Kidney (tissue), 14 donors: ENCODE measurements around the gene PLCH2. TPM values are rescaled to one million over a fixed set of nuclear protein-coding genes. Genes with fewer than 3 reads are reported as not detected.

Experiments
- DNase-seq, 5 donors: peaks; one replicate each; pipeline ENCODE4 v3.0.0-alpha.2; 2013 to 2020
- FAIRE-seq: peaks from 2 replicates; lab custom pipeline; 2012; peaks lifted over from hg19 to GRCh38; lab: Jason Lieb, UNC
- H3K27ac ChIP-seq, 2 donors: one replicate each; pipeline ENCODE4 v1.7.0; 2013; ENCODE audit warnings: low read depth in 2 of 2, low read length in 2 of 2, inconsistent platforms in 1 of 2
- H3K27me3 ChIP-seq: one replicate; pipeline ENCODE4 v1.7.1; 2013; ENCODE audit warnings: low read length, inconsistent platforms; ENCODE audit not compliant: control insufficient read depth, insufficient read depth
- H3K36me3 ChIP-seq, 3 donors: one replicate each; pipeline versions ENCODE4 v1.7.0 to v1.7.1; 2013; ENCODE audit warnings: low read length in 3 of 3, control low read depth in 1 of 3, inconsistent platforms in 1 of 3; ENCODE audit not compliant: insufficient read depth in 3 of 3, control insufficient read depth in 2 of 3
- H3K4me1 ChIP-seq, 3 donors: one replicate each; pipeline versions ENCODE4 v1.7.0 to v1.7.1; 2013; ENCODE audit warnings: low read length in 3 of 3, inconsistent platforms in 1 of 3, low read depth in 1 of 3; ENCODE audit not compliant: control insufficient read depth in 2 of 3, insufficient read depth in 2 of 3
- H3K4me3 ChIP-seq, 3 donors: one replicate each; pipeline versions ENCODE4 v1.7.0 to v1.8.1; 2013; ENCODE audit warnings: low read length in 3 of 3, control low read depth in 1 of 3, inconsistent platforms in 1 of 3
- H3K9ac ChIP-seq, 3 donors: one replicate each; pipeline versions ENCODE4 v1.7.0 to v1.7.1; 2013; ENCODE audit warnings: low read length in 3 of 3, control low read depth in 1 of 3, inconsistent platforms in 1 of 3
- H3K9me3 ChIP-seq, 3 donors: one replicate each; pipeline versions ENCODE4 v1.7.0 to v1.7.1; 2013; ENCODE audit warnings: low read length in 3 of 3, control low read depth in 1 of 3, inconsistent platforms in 1 of 3; ENCODE audit not compliant: control insufficient read depth in 2 of 3, insufficient read depth in 1 of 3
- CTCF ChIP-seq: IDR thresholded peaks from 3 replicates; pipeline ENCODE4 v1.5.1; 2012; ENCODE audit warnings: mild to moderate bottlenecking, moderate library complexity, borderline replicate concordance; ENCODE audit not compliant: insufficient read depth; ENCODE audit errors: extremely low read depth
- intact Hi-C: fragments of 100-400 bp; cut with DNase I; formaldehyde crosslinking; loops from one replicate; pipeline ENCODE4 v1.11.1; 2022
- polyA plus RNA-seq: library from polyadenylated mRNA; stranded (reverse); fragments of 350-450 nt; fragmentation: Illumina TruSeq; extraction: RNeasy Lipid Tissue Mini Kit (QIAGEN cat#74804); gene quantifications from one replicate; pipeline ENCODE4 v1.2.3, GENCODE V29; 2014; ENCODE audit warnings: low read depth, low replicate concordance; ENCODE audit not compliant: insufficient read depth
- total RNA-seq: library from RNA; stranded (reverse); fragmentation: NEBNext Ultra II Directional; extraction: Animal tissue kit (Norgen Biotek cat#: 25700); gene quantifications from one replicate; pipeline ENCODE4 v1.2.1, GENCODE V29; 2021
- donor health status: control.
- donor health status: control.
- donor health status: control.
- donor health status: control.
- donor health status: control.
- donor health status: DM: yes; HTN: yes; CAD: no.
- donor health status: Normal renal cell carcinoma (clear cell type).

Gene PLCH2
- total and polyA plus RNA-seq, 2 donors from 2014 or later = 7.4 to 8.7 TPM

- no peak for TF ChIP-seq CTCF
These were observed 44.1 kb downstream of the PLCH2 start for GRCh38 chr1:2520206-2520605.

GRCh38 chr1:2520806-2521205, 44.7 kb downstream of the PLCH2 start:
- Histone ChIP-seq H3K9ac (no peak overlapping the region), H3K4me1 (peaks cover 0 to 17% (median 7%) of the 10 kb centered on the region in 3 donors), H3K9me3 (no peaks in the 10 kb centered on the region), H3K36me3 (peaks cover 2 to 48% (median 28%) of the 10 kb centered on the region in 3 donors), H3K27me3 (no peaks in the 10 kb centered on the region), H3K4me3 (no peak overlapping the region), H3K27ac (no peak overlapping the region)
- DNase-seq (no peak), FAIRE-seq (no peak)
- TF ChIP-seq CTCF = no peak
- intact Hi-C loops = no loop called here

More at GRCh38 chr1:2520206-2520605, 44.1 kb downstream of the PLCH2 start:
- H3K9me3 ChIP-seq = no peaks in the 10 kb centered on the region
- H3K36me3 ChIP-seq = peaks cover 2 to 48% (median 32%) of the 10 kb centered on the region in 3 donors
- no peaks in the 10 kb centered on the region for H3K27me3 ChIP-seq
- H3K9ac ChIP-seq = no peak overlapping the region
- DNase-seq (no peak), FAIRE-seq (no peak)
- peaks cover 0 to 13% (median 7%) of the 10 kb centered on the region in 3 donors for H3K4me1 ChIP-seq
- H3K27ac ChIP-seq = no peak overlapping the region
- intact Hi-C loops = no loop called here
- no peak overlapping the region for H3K4me3 ChIP-seq

- no peak for TF ChIP-seq CTCF
- no peak for FAIRE-seq
These were observed 46.1 kb downstream of the PLCH2 start for GRCh38 chr1:2522230-2522629.

More at GRCh38 chr1:2522230-2522629, 46.1 kb downstream of the PLCH2 start:
- no peak for DNase-seq
- intact Hi-C loops = no loop called here
- H3K27ac ChIP-seq = no peak overlapping the region
- no peaks in the 10 kb centered on the region for H3K9me3 ChIP-seq
- no peaks in the 10 kb centered on the region for H3K27me3 ChIP-seq
- peaks cover 2 to 42% (median 21%) of the 10 kb centered on the region in 3 donors for H3K36me3 ChIP-seq
- no peak overlapping the region for H3K9ac ChIP-seq
- no peak overlapping the region for H3K4me3 ChIP-seq
- peaks cover 0 to 21% (median 7%) of the 10 kb centered on the region in 3 donors for H3K4me1 ChIP-seq
